Fibroblast of skin of back (primary cell): ENCODE data around the gene SH3TC2. TPM values are rescaled to one million over a fixed set of nuclear protein-coding genes. Genes with fewer than 3 reads are reported as not detected.
A peak's percentile ranks its signal among the peaks of the same experiment; 100 is the strongest.
"Not testable (repeated sequence)": the region's sequence is repeated elsewhere in the genome, so short reads cannot be mapped to it uniquely, and the experiment has no call there.

Source experiments
- DNase-seq: peaks from one replicate; pipeline ENCODE4 v3.0.0-alpha.2; 2013
- polyA plus RNA-seq, 2 experiments: library from polyadenylated mRNA; unstranded; fragments of 120-200 nt; gene quantifications; one replicate each; pipeline ENCODE4 v1.2.1, GENCODE V29; 2013; ENCODE audit not compliant: insufficient read length in 2 of 2

SH3TC2 gene
- polyA plus RNA-seq (2013, experiment 1 of 2; ENCODE audit: insufficient read length), result 1.2 TPM
- 0.40 TPM for polyA plus RNA-seq (2013, experiment 2 of 2; ENCODE audit: insufficient read length)

DNA sequence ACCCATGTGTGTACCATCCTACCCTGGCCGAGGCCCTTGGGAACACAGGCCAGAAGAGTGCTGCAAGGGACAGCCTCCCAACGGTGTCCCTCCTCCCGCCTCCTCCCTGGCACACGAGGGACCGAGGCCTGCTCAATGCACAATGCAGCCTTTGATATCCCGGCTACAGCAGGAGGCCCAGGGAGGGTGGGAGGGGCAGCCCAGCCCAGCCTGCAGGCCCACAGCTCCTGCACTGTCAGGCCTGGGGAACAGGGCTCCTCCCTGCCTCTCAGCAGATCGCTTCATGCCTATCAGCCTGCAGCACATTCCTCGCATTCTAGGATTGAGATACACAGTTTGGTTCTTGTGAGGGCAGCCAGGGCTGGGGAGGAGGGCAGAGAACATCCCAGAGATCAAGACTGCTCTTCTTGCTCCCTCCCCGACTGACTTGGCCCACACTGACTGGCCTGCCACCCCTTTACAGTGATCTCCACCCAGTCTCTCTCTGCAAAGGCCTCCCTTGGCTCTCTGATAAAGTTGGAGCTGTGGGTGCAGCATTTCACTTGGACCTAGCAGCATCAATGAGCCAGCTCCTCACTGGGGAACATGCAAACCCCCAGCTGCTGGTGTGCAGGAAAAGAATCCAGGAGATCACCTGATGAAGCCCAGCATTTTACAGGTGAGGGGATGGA lies at the start of gene SH3TC2:
Gene SH3TC2, minus strand, starts transcription at position 46 of the 671 bp plus-strand sequence. Its CDS starts 40 bp downstream, at position 6.
- DNase-seq, result peak; percentile 86

DNA sequence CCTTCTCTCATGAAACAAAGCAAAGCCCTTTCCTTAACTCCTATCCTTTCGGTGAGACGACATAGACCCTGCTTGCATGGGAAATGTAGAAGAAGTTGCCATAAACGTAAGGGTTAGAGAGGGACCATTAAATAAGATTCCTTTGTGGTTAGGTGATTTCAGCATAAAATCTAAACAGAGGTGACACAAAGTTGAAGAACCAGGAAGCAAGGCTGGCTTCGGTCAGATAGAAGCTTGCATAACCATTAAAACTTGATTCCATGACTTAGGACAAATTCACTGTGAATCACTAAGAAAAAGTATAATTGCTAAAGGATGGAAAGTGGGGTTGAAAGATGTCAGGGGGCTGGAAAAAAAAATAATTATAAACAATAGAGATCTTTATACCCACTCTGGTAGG lies 47.5 kb upstream of the SH3TC2 start:
- DNase-seq, result no peak

DNA sequence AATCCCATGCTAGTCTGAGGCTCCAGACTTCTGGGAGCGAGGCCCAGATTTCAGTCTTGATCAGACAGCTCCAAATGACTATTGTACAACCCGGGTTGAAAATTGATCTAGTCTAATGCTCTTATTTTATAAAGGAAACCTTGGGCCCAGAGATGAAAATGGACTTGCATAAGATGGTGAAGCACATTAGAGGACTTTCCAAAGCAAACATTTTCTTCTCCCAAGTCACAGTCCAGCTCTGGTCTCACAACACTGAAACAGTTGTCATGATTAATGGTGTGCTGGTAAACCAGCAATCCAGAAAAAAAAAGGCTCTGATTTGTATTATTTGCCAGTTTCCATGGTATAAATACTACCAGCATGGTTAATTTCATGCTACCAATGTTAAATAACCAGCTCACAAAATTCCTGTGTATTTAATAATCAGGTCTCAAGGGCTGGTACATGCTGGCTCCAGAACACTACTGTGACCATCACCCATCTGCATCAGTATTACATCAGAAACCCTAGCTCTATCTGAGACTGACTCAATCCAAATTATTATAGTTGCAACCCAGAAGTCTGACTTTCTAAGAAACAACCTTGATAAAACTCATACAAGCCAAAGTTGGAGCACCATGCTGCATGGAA lies 45.9 kb upstream of the SH3TC2 start:
- no peak for DNase-seq

DNA sequence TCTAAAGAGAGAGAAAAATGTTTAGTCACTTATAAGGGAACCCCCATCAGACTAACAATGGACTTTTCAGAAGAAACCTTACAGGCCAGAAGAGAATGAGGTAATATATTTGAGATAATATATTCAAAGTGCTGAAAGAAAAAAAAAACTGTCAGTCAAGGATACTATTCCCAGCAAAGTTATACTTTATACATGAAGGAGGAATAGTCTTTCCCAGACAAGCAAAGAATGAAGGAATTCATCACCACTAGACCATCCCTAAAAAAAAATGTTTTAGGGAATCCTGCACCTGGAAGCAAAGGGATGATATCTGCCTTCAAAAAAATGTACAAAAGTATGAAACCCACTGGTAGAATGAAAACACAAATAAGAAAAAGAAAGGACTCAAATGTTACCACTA lies 37.5 kb upstream of the SH3TC2 start:
- DNase-seq, result no peak

DNA sequence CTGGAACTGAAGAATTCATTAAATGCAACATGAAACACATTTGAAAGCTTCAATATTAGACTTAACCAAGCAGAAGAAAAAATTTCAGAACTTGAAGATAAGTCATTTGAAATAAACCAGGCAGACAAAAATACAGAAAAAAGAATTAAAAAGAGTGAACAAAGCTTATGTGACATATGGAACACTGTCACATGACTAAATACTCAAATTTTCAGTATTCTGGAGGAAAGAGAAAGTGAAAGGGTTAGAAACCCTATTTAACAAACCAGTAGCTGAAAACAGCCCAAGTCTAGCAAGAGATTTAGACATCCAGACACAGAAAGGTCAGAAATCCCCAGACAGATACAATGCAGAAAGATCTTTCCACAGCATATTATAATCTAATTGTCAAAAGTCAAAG lies 37.1 kb upstream of the SH3TC2 start:
- no peak for DNase-seq

DNA sequence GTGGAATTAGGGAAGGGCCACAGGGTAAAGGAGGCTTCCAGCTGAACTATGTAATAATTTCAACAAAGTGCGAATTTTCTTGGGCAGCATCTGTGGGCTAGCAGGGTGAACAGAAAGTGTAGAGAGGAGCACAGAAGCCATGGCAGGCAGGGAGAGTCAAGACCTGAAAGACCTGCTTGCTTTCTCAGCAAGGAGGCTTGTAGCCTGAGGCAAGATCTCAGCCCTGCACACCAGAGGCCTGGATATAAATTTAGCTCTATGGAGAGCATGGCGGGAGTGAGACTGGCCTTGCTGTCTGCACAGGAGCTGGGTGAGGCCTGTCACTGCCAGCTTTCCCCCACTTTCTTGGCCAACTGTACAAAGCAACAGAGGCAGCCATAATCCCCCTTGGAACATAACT lies 32.1 kb upstream of the SH3TC2 start:
- DNase-seq, result no peak

DNA sequence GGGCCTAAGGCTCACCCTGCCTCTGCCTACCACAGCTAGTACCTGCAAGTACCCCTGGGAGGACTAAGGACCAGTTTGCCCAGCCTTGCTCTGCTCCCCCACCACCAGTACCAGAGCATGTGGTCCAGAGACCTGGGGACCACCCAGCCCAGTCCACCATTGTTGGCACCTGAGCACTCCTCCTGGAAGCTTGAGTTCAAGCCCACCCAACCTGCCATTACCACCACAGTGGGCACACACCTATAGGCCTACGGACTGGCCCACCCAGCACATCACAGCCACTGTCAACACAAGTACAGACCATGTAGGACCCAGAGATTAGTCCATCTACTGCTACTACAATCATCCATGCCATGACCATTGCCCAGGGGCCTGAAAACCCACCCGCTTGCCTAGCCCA lies 30.8 kb upstream of the SH3TC2 start:
- DNase-seq, result no peak

DNA sequence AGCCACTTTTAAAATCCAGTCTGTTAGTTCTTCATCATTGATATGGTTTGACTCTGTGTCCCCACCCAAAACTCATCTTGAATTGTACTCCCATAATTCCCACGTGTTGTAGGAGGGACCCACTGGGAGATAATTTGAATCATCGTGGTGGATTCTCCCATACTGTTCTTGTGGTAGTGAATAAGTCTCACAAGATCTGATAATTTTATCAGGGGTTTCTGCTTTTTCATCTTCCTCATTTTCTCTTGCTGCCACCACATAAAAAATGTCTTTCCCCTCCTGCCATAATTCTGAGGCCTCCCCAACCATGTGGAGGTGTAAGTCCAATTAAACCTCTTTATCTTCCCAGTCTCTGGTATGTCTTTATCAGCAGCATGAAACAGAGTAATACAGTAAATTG lies 26.9 kb upstream of the SH3TC2 start:
- DNase-seq, result no peak

DNA sequence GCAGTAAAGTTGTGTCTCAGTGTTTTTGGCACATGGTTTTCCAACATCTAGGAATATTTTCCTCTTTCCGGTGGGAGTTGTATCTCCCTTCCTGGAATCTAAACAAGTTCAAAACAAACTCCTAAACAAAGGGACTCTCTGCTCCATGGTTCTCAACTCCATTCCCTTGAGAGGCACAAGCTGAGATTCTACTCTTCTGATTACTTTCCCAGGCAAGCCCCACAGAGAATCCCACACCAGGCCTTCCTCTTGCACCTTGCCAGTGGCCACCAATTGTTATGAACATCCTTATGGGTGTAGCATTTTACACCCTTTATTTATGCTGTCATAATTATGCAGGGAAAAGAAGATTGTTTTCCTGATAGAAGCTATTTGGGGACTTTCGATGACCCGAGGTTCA lies 25.8 kb upstream of the SH3TC2 start:
- no peak for DNase-seq

DNA sequence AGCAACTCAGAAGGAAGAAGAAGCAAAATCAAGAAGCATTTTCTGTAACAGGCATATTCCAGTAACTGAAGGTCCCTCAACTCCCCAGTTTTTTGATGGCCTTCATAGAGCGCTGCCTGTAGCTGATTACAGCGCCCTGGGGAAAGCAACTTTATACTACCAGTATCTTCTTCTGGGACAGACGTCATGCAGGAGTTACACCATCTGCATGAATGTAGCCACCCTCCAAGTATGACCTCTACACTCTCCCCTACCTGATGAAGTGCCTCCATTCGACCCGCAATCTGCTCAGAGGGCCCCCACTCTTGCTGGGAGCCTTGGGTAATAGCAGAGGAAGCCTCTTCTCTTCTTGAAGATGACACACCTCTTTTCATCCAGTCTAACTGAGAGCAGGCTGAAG lies 21.0 kb upstream of the SH3TC2 start:
- no peak for DNase-seq

DNA sequence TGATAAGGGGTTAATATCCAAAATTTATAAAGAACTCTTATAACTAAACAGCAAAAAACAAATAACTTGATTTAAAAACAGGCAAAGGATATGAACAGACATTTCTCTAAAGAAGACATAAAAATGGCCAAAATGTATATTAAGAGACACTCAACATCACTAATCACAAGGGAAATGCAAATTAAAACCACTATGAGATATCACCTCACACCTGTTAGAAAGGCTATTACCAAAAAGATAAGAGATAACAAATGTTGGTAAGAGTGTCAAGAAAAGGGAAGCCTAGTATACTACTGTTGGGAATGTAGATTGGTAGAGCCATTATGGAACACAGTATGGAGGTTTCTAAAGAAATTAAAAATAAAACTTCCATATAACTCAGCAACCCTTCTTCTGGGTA lies 19.4 kb upstream of the SH3TC2 start:
- no peak for DNase-seq

DNA sequence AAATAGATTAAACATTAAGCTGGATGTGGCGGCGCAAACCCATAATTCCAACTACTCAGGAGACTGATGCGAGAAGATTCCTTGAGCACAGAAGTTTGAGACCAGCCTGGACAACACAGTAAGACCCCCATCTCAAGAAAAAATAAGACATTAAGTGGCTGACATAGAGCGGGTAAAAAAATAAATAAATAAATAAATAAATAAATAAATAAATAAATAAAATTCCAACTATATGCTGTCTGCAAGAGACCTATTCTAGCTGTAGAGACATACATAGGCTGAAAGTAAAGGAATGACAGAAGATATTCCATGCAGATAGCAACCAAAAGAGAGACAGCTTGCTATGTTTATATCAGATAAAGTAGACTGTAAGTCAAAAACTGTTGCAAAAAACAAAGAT lies 17.4 kb upstream of the SH3TC2 start:
- no peak for DNase-seq

DNA sequence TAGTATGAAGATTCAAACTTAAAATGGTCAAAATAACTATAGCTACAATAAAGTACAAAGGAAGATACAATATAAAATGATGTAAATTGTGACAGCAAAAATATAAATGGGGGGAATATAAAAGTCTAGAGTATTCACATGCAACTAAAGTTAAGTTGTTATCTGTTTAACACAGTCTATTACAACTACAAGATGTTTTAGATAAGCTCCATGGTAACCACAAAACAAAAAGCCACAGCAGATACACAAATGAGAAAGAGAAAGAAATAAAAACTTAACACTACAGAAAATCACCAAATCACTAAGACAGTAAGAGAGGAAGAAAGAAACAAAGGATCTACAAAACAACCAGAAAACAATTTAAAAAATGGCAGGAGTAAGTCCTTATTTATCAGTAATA lies 17.0 kb upstream of the SH3TC2 start:
- DNase-seq, result no peak

DNA sequence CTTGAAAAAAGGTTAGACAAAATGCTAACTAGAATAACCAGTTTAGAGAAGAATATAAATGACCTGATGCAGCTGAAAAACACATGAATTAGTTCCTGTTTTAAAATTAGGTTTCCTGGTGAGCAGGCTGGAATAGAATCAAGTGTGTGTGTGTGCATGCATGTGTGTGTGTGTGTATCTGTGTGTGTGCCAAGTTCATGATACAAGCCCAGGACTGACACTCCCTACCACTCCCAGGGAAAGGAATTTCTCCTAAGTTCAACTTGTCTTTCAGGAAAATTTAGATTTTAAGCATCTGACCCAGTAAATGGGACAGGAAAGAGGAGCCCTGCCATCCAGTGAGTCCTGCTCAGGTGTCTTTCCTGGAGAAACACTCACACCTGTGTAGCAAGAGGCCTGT lies 11.2 kb upstream of the SH3TC2 start:
- not testable (repeated sequence) for DNase-seq

DNA sequence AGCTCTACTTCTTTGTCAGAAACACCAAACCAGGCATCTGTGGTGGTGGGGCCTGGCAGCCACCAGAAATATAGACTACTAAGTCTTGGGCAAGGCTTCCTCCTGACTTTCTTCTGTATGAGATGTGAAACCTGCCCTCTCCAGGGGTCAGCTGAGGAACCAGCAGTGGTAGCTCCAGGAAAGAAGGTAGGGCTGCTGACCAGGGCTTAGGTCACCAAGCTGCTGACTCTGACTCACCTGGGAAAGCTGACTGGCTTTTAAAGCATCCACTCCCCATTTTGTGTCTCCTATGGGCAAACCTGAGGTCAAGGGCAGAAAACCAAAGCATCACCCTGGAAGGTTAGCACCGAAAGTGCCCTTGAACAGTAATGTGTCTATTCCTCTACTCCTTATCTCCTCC lies 10.4 kb upstream of the SH3TC2 start:
- no peak for DNase-seq

DNA sequence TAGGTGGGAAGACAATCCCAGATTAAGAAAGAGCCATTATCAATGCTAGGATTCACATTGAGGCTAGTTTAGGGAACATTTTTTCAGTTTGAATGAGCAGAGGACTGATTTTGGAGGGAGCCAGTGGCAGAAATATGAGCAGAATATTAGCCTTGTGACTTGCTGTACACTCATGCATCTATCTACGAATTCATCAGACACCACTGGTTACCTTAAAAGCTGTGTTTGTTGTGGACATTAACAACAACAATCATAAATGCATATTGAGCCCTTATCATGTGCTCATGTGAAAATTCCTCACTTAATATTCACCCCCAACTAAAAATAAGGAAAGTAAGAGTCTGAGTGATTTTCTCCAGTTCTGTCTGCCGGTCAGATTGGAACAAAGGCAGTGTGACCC lies 9.9 kb upstream of the SH3TC2 start:
- DNase-seq, result no peak

DNA sequence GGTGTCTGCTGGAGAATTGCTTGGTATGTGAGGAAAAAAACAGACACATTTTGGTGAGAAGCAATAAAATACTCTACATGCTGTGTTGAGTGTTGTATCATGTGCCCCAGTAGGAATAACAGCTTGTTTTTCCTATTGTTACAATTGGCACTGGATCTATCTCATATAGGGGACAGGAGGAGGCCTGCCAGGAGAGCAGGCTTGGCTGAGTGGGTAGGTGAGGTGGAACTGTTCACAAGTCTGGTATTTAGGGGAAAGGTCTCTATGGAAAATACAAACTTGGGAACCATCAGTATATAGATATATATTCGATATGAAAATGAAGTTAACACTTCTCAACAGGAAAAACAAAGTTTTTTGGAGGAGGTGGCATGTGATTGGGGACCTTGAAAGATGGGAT lies 9.5 kb upstream of the SH3TC2 start:
- DNase-seq, result no peak

DNA sequence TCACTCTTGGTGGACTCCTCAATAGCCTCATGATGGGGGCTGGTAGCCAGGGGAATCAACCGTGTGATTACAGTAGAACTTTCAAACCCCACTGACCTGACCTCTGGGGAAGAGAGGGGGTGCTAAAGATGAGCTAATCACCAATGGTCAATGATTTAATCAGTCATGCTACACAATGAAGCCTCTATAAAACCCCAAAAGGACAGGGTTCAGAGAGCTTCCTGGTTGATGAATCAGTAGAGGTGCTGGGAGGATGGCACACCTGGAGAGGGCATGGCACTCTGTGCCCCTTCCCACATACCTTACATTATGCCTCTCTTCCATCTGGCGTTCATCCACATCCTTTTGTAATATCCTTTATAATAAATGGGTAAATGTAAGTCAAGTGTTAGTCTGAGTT lies 8.9 kb upstream of the SH3TC2 start:
- no peak for DNase-seq

DNA sequence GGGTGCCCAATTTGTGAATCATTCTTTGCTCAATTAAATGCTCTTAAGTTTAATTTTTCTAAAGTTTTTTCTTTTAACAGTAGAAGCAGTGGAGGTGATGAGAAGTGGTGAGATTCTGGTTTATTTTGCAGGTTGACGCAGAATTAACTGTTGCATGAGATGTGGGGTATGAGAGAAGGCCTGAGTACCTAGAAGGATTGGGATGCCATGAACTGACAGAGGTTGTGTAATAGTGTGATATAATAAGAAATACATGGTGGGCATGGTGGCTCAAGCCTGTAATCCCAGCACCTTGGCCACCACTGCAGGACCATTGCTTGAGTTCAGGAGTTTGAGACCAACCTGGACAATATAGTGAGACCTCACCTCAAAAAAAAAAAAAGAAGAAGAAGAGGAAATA lies 8.4 kb upstream of the SH3TC2 start:
- DNase-seq, result no peak

DNA sequence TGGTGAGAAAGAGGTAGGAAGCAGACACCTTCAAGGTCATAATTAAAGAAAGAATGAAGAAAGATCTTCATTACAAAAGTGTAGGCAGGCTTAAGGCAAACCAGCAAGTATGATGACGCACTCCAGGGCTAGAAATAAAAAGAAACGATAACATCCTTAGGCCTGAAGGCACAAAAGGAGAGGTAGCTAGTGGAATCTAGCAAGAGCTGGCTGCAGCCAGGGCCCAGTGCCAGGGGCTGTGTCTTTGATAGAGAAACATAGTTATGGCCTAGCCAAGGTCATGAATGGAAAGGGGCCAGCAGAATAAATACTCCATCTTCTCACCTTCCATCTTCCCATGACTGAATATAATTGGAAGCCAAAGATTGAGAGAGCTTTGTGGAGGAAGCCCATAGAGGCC lies 6.8 kb upstream of the SH3TC2 start:
- no peak for DNase-seq

DNA sequence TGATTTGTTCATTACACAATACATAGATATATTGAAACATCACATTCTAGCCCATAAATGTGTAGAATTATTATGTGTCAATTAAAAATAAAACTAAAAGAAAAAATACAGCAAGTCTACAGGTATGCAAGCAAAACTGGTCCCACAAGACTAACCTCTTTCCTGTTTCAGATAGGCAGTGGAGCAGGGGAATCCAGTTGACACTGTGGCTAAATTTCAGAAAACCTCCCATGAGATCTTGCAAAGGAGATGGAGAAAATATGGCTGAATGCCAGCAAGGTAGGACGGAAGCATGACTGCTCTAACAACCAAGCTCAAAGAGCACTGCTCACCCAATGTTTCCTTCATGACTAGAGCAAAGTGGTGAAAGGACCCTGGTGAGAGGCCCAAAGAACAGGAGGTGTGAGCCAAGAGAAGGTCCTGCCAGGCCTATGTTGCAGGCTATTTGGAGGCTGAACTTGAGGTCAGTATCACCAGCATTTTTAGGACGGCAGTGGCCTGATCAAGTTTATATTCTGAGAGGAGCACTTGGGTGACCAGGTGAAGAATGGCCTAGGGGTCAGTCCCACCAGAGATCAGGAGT lies 1.1 kb upstream of the SH3TC2 start:
- no peak for DNase-seq

DNA sequence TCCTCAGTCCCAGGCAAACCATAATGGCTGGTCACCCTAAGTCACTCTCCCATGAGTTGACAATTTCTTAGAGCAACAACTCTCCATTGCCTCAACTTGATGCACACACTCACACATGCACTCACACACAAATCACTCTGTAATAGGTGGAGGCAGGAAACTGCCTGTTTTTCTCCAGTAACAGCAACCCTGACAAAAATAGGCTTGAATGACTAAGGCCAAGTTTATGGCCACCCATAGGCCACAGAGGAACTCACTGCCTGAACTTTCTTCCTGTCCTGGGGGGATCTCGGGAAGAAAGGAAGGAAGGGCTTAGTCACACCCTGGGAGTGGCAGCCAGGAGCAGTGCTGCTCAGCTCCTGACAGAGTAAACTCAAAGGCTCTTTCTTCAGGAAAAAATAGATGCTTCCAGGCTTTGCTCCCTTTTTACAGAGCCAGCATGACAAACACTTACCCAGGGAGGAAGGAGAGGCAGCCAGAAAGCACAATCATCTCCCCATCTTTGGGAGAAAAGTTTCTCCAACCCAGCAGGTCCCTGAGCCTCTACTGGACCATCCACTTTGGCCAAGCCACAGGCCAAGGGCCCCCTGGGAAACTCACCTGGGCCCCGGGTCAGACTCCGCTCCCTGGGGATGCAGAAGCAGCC lies 368 bp downstream of the SH3TC2 start:
- peak; percentile 96 for DNase-seq

DNA sequence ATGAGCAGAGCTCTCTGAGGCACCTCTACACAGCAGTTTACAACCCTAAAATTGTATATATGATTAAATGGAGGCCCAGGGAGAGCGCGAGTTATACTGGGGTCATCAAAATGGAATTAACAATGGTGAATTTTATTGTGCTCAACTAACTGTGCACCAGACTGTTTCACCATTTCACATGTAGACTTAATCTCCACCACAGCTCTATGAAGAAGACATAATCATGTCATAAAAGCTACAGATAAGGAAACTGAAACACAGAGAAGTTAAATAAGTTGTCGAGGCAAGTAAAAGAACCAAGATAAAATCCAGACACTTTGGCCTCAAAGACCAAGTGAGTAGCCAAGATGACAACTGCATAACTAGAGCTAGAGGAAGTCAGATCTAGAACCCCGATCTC lies 1.5 kb downstream of the SH3TC2 start:
- DNase-seq, result no peak

DNA sequence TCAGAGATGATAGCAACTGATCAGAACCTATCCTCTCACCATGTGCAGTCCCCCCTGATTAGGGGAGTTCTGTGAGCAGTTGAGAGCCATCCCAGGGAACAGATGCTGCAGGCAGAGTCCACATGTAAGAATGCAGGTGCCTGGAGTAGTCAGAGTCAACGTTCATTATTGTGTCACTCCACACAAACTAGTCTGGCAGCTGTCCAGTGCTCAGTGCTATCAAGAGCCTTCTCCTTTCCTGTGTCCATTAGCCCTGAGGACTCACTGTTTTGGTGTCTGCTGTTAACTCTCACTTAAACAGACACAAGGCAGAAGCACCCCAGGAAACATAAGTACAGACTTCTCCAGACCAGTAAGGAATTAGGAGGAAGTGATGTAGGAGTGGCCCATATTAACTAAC lies 2.5 kb downstream of the SH3TC2 start:
- peak; percentile 29 for DNase-seq
